Suppressor macrophage (primary cell): ENCODE measurements around the gene KCNT1.

Experiments used
- DNase-seq, 4 experiments: peaks; one replicate each; pipeline ENCODE4 v3.0.0-alpha.2; 2020 to 2022

The KCNT1 gene

DNA sequence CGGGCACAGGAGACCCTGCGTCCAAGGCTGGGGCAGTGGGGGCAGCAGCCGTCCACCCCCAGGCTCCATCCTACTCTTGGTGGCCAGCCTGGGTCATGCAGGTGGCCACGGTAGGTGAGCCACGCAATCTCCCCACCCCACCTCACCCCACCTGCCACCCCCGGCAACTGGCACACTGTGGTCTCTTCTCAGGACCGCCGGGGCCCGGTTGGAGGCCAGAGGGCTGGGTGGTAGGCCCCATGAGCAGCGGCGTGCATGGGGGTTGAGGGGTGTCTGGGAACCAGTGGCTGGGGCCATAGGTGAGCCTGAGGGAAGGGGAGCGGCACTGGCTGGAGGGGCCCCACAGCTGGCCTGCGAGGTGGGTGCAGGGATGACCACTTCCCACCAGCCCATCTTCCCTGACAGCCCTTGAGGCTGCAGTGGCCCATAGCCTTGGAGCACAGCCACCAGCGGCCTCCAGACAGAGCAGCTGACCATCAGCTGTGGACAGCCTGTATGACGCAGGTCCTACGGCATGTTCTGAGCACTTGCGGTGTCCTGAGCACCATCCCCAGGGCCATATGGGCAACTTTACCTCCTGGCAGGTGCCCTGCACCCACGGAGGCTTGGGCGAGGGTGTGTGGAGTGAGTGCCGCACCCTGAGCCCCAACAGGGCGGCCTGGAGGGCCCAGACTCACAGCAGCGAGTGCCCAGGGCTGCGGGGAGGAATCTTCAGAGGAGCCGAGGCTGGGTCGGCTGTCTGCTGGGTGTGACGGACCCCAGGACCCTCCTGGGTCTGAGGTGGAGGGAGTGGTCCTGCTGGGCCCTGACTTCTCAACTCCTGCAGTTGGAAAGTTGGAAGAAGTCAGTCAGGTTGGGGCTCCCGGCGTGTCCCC is 47.4 kb downstream of the KCNT1 start:
- no peak for DNase-seq

DNA sequence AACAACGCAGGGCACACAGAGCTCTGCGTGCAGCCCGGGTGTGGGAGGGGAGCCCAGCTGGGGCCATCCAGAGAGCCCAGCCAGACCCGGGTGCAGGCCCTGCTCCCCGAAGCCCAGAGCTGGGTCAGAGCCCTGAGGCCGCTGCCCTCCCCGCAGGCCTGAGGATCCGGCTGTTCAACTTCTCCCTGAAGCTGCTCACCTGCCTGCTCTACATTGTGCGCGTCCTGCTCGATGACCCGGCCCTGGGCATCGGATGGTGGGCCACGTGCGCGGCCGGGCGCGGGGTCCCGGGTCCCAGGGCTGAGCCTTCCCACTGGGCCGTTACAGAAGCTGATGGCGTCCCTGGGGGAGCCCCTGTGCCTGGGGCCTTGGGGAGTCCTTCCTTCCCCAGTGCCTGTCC is 48.8 kb downstream of the KCNT1 start:
- no peak for DNase-seq

DNA sequence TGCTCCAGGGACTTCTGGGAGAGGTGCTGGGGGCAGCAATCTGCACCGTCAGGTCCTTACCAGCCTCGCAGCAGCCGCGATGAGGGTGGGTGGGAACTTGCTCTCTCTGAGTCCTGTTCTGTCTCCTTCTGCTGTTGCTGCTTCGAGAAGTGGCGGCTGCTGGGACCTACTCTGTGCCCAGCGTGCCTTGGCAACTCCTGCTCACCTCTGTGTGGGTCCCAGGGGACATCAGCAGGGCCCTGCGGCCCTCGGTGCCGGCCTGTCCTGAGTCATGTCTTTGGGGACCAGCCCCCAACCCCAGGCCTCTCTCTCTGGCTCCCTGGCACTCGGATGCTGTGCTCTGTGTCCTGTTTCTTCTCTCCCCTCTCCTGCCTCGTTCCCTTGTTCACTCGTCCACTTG is 49.5 kb downstream of the KCNT1 start:
- DNase-seq = no peak

DNA sequence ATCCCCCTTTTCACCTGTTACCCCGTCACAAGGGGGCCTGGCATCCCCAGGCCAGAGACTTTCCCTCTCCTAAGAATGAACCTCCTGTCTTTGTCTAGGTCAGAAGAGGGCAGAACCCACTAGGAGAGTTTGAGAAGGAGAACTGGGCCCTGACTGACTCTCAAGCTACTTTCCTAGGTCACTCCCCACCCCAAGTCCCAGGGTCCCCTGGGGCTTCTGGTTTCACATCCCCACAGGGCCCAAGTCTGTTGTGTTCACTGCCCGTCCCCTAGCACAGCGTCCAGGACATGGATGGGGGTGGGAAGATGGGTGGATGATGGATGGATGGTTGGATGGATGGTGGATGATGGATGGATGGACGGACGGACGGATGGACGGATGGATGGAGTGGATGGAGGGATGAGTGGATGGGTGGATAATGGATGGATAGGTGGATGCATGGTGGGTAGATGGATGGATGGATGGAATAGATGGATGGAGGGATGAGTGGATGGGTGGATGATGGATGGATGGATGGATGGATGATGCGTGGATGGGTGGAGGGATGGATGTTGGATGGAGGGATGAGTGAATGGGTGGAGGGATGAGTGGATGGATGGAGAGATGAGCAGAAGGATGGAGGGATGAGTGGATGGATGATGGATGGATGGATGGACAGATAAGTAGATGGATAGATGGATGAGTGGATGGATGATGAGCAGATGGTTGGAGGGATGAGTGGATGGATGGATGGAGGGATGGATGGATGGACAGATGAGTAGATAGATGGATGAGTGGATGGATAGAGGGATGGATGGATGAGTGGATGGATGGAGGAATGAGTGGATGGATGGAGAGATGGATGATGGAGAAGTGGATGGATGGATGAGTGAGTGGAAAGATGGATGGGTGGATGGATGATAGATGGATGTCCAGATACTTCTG is 50.6 kb downstream of the KCNT1 start:
- DNase-seq = no peak

DNA sequence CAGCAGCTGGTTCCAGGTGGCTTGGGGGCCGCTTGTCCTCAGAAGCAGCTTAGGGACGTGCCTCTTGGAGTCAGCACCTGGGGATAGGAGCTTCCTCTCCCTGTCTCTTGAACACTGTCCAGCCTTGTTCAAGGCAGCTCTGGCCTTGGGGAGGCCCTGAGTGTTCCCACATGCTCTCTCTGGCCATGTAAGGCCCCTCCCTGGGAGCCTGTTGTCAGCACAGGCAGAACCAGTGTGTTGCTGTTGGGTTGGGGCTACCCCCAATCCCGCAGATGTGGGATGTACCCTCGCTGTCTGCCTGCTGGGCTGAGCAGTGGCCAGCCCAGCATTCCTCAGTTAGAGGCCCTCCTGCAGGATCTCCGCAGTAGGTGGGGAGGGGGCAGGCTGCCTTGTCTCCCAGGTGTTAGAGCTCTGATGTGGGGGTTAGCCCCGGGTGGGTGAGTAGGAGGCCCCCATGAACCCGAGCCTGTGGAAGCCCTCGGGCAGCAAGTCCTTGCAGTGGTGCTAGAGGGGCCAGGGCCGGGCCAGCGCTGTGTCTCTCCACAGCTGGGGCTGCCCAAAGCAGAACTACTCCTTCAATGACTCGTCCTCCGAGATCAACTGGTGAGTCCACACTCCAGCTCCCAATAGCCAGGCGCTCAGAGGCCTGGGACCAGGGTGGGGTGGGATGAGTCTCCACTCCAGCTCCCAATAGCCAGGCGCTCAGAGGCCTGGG is 51.6 kb downstream of the KCNT1 start:
- DNase-seq = no peak

DNA sequence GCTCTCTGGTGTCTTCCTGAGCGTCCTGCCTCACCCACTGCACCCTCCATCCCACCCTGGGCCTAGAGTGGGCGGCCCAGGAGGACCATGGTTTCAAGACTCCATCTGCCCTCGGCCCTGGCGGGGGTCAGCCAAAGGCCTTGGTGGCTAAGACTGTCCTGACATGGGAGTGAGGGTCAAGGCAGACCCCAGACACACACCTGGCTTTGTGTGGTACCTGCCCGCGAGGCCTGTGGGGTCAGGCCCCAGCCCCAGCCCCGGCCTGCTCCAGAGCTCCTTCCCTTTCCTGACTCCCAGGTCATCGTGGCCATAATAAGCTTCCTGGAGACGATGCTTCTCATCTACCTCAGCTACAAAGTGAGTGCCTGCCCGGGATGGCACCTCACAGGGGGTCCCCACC is 54.6 kb downstream of the KCNT1 start:
- DNase-seq = no peak

DNA sequence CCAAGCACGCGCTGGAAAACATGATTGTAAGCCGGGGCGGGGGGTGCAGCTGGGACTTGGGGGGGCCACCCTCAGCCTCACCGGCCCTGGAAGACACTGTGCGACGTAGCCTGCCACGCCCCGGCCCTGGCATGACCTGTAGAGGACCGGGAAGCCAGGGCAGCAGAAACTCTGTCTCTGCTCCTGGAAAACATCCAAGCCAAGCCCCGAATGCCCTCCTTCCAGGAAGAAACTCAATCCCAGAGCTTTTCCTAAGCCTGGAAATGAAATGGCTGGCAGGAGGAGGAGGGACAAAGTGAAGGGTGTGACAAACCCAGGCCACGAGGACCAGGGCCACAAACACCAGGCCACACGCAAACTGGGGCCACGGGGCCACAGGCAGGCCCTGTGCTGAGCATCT is 55.4 kb downstream of the KCNT1 start:
- DNase-seq = no peak

DNA sequence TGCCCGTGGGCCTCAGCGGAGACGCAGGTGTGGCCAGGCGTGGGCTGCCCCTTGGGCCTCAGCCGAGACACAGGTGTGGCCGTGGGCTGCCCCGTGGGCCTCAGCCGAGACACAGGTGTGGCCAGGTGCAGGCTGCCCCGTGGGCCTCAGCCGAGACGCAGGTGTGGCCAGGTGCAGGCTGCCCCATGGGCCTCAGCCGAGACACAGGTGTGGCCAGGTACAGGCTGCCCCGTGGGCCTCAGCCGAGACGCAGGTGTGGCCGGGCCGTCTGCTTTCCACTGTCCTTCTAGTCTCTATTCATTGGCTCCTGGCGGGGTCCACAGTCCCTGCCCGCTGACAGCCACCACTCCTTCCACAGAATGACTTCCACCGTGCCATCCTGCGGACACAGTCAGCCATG is 56.1 kb downstream of the KCNT1 start:
- no peak for DNase-seq

DNA sequence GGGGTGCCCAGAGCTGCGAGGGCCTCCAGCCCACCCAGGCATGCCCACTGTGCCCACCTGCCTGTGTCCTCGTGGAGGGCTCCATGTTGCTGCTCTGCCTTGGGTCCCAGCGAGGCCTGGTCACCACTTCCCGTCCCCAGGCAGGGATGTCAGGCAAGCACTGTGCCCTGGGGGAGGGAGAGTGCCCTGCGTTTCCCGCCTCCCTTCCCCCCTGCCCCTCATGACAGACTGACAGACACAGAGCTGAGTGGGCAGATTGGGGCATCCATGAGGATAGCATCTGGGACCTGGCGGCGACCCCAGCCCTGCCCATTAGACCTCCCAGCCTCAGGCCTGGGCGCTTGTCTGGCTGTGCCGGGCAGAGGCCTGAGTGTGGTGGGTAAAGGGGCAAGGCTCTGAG is 56.9 kb downstream of the KCNT1 start:
- no peak for DNase-seq

DNA sequence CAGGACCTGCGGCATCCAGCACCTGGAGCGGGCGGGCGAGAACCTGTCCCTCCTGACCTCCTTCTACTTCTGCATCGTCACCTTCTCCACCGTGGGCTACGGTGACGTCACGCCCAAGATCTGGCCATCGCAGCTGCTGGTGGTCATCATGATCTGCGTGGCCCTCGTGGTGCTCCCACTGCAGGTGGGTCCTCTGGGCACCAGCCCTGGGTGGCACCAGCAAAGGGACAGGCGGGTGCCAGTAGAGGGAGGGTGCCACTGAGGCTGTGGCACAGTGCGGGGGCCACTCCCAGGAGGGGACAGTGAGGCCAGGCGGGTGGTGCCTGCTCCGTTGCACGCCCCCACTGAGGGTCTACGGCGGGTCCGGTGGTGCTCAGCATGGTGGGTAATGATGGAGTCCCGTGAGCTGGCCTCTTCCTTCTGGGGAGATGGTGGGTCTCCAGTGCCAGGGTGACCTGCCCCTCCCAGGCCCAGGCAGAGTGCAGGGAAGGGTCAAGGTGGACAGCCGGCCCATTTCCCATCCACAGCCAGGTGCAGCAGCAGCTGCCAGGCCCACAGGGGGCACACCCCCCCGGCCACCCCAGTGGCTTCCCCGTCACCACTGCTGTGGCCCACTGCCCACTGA is 57.8 kb downstream of the KCNT1 start:
- DNase-seq = no peak

DNA sequence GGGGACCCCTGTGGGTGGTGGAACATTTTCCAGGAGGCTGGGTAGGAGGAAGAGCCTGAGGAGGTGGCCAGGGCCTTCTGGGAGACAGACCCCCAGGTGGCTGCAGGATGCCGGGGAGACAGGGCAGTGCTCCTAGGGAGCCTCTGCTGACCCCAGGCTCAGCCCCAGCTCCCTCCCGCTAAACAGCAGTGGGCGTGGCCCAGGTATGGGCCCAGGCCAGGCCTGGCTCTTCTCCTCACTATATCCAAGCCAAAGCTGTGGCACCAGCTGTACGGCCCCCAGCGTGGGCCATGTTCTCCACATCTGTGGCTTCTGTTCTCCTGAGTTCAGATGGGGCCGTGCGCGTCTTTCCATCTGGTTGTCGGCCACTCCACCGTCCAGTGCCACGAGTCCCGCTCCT is 58.5 kb downstream of the KCNT1 start:
- DNase-seq = no peak

DNA sequence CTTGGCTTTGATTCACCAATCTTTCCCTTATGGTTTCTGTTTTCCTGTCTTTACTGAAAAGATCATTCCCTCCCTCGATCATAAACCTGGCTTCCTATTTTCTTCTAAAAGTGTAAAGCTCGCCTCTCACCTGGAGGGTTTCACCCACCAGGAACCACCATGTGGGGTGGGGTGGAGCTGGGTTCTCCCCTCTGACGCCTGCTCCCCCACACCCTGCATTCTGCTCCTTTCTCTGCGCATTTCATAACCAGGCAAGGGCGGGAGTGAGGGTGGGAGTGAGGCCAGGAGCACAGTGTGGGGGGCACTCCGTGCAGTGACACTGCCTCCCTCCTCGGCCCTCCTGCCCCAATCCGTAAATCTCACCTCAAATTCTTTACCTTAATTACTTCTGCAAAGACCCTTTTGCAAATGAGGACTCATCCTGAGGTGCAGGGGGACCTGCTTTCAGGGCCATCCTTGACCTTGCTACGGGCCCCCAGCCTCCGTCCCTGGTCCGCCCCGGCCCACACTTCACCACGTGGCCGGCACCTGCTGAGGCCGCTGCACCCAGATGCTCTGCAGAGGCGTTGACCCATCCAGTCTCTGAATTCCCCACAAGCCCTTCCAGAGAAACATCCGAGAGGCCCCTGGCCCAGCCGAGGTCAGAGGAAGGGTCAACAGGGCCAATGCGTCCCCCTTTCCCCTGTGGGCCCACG is 59.3 kb downstream of the KCNT1 start:
- DNase-seq = no peak

DNA sequence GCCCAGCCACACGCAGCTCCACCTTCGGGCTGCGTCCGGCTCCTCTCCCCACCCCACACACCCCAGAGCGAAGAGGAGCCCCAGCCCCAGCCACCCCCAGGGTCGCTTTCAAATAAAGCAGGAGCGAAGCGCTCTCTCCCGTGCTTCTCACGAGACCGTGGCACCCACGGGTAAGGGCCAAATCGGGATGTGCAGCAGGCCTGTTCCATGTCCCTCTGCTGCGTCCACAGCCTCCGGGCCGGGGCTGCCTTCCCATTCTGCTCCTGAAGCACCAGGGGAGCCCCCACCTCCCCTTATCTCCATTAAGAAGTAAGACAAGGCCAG is 59.8 kb downstream of the KCNT1 start:
- no peak for DNase-seq

DNA sequence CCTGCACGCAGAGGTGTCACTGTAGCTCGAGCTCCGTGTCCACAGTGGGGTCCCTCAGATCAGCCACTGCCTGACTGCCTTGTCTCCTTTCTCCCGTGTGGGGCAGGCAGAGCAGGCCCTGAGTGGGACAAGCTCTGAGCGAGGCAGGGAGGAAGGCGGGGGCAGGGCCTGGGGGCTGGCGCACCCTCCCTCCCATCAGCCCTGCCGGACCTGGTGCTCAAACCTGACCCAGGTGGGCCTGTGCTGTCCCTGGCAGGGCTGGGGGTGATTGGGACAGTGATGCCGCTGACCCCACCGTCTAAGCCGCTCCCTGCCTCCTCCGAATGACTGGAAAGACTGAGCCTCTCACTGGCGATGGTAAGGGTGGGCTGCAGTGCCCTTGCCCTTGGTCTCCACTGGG is 60.9 kb downstream of the KCNT1 start:
- no peak for DNase-seq

DNA sequence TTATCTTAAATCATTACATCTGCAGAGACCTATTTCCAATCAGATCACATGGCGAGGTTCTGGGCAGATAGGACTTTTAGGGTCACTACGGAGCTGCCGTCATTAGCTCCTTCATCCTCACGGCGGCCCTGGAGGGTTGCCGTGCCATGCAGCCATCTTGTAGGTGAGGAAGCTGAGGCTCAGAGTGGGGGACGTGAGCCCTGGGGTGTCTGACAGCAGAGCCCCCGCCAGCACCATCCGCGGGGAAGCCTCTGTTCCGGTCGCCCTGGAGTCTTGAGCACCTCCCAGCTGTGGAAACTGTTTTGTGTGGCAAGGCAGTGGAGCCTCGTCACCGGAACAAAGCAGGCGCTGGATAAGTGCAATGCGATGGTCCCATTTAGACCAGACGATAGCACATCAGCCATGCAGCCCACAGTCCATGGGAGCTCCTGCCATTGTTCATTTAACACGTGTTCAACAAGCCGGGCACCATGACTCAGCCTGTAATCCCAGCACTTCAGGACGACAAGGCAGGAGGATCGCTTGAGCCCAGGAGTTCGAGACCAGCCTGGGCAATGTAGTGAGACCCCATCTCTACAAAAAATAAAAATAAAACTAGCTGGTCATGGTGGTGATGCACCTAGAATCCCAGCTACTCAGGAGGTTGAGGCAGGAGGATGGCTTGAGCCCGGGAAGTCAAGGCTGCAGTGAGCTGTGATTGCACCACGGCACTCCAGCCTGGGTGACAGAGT is 61.9 kb downstream of the KCNT1 start:
- DNase-seq = no peak

DNA sequence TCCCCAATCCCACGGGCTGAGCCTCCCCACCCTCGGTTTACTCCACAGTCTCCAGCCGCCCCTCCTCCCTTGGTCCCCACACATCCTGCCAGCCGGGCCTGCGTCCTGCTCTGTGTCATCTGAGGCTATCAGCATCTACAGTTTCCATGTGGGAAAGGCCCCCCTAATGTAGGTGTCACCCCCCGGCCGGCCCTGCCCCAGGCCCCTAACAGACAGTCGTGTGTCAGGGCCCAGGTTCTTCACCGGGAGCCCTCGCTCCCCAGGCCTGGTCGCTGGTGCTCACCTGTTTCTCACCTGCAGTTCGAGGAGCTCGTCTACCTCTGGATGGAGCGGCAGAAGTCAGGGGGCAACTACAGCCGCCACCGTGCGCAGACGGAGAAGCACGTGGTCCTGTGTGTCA is 62.7 kb downstream of the KCNT1 start:
- DNase-seq = no peak

DNA sequence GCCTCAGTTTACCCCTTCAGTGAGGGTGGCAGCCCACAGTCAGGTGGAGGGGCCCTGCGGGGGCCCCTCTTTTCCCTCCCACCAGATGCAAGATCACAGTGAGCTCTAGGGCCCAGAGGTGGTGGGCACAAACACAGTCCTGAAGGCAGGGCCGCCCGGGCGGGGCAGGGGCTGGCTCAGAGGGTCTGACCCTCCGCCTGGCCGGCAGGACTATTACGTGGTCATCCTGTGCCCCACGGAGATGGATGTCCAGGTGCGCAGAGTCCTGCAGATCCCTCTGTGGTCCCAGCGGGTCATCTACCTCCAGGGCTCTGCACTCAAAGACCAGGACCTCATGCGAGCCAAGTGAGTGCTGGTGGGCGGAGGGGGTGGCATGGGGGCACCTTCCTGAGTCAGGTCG is 63.4 kb downstream of the KCNT1 start:
- DNase-seq = no peak

DNA sequence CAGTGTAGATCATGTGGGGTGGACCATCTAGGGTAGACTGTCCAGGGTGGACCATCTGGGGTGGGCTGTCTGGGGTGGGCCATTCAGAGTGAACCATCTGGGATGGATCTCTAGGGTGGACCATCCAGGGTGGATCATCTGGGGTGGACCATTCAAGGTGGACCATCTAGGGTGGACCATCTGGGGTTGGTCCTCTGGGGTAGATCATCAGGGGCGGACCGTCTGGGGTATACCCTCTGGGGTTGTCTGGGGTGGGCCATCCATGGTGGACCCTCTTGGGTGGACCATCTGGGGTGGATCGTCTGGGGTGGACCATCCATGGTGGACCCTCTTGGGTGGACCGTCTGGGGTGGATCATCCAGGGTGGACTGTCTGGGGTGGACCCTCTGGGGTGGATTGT is 64.3 kb downstream of the KCNT1 start:
- DNase-seq = no peak

DNA sequence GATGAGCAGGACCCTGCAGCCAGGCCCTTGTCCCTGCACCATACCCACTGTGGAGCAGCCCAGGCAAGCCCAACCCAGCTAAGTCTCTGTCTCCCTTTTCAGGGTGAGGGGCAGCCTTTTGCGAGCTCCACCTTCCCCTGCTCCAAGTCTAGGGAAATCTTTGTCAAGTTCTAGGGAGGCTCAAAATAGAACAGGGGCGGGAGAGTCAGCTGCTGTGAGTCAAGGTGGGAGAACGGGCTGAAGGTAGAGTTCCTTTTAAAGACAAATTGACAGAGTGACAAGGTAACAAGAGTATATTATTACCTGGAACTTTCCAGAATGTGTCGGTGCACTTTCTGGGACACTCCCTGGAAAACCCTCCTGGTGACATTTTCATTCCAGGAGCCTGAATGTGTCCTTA is 64.7 kb downstream of the KCNT1 start:
- DNase-seq = no peak

DNA sequence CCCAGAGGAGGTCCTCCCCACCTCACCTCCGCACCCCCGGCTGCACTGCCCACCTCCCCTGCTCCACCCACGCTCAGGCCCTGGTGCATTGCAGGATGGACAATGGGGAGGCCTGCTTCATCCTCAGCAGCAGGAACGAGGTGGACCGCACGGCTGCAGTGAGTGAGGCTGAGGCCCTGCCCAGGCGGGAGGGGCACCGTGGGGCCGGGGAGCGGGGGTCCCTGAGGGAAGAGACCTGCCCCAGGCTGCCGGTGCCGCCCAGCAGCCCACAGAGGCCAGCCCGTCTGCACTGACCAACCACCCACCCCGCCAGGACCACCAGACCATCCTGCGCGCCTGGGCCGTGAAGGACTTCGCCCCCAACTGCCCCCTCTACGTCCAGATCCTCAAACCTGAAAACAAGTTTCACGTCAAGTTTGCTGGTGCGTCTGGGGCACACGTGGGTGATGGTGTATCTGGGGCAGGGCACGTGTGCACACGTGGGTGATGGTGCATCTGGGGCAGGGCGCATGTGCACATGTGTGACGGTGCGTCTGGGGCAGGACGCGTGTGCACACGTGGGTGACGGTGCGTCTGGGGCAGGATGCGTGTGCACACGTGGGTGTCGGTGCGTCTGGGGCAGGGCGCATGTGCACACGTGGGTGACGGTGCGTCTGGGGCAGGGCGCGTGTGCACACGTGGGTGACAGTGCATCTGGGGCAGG is 66.7 kb downstream of the KCNT1 start:
- no peak for DNase-seq
